BJ (cell line): ENCODE results near the gene MYOM1. TPM values are rescaled to one million over a fixed set of nuclear protein-coding genes. Genes with fewer than 3 reads are reported as not detected.
A peak's percentile ranks its signal among the peaks of the same experiment; 100 is the strongest.

ENCODE experiments used
- CTCF ChIA-PET: fragments of 350-600 bp; formaldehyde crosslinking; extraction: SDS; loops from one replicate; lab custom pipeline; 2021; ENCODE audit warnings: antibody characterized with exemption, inconsistent platforms; lab: Yijun Ruan, JAX
- POLR2A ChIA-PET: fragments of 300-600 bp; sonication (Branson Sonifier 250); formaldehyde crosslinking; extraction: SDS; loops from one replicate; lab custom pipeline; 2021; ENCODE audit warnings: antibody characterized with exemption; lab: Charles Lee
- DNase-seq: peaks from one replicate; pipeline ENCODE4 v3.0.0-alpha.2; 2011; ENCODE audit warnings: low read depth
- H3K27me3 ChIP-seq: 2 replicates; pipeline ENCODE4 v1.6.0; 2011; ENCODE audit warnings: low read length; ENCODE audit not compliant: control insufficient read depth, insufficient read depth
- H3K36me3 ChIP-seq: 2 replicates; pipeline ENCODE4 v1.5.1; 2011; ENCODE audit warnings: low read length; ENCODE audit not compliant: control insufficient read depth, insufficient read depth
- H3K4me3 ChIP-seq: 2 replicates; pipeline ENCODE4 v1.5.1; 2011; ENCODE audit warnings: low read depth, mild to moderate bottlenecking, control low read depth, low read length
- CTCF ChIP-seq: IDR thresholded peaks from 2 replicates; pipeline ENCODE4 v1.5.1; 2011; ENCODE audit warnings: low read depth, mild to moderate bottlenecking, control low read depth, inconsistent platforms, low read length, moderate library complexity; ENCODE audit not compliant: insufficient read depth
- polyA plus RNA-seq: library from polyadenylated mRNA; depleted of rRNA; stranded (reverse); fragments of >200 nt; gene quantifications from 2 replicates; pipeline ENCODE4 v1.2.3, GENCODE V29; 2011

MYOM1 gene
- polyA plus RNA-seq, 1 experiment: 0.48 TPM

GRCh38 chr18:3062798-3063680 is 156.7 kb downstream of the MYOM1 start:
- POLR2A ChIA-PET: no interaction called here
- Histone ChIP-seq H3K36me3 (no peaks in the 10 kb centered on the region), H3K27me3 (no peaks in the 10 kb centered on the region), H3K4me3 (no peak overlapping the region)
- no peak for DNase-seq
- CTCF ChIA-PET: interaction anchor here (0.6 to 5.6 kb wide), 45 partner anchors 8 to 183 kb away, joined by 3 to 47 read pairs (median 3); no protein-coding TSS in a partner anchor
- TF ChIP-seq CTCF: peak; percentile 90

DNA sequence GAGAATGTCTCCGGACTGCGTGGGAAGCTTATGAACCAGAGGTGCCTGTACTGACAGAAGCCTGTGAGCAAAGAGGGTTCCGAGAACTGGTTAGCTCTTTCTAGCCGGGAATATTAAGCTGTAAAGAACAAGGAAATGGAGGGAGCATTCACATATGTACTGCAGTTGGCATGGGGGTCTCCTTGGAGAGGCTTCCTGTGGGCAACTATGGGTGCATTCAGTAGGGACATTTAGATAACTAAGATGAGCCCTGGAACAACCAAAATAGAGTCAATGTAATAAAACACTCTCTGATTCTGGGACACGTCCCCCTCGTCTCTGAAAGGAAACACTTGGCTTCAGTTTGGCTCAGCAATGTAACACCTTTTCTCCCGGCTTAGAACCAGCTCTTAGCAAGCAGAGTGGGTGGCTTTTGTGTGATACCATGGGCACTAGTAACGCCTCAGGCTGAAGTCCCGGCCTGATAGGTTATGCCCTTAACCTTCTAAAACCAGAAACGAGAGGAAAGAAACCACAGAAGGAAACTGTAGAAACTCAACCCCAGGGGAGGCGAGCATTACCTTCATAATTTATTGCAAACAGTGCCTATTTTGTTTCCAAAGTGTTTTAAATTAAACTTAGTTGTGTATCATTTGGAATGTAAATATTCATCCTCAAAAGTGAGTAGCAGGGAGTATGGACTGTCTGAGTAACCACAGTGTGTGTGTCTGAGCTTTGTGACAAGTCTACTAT is 158.0 kb downstream of the MYOM1 start:
- no peak for DNase-seq
- Histone ChIP-seq H3K27me3 (no peaks in the 10 kb centered on the region), H3K36me3 (no peaks in the 10 kb centered on the region), H3K4me3 (no peak overlapping the region)
- ChIA-PET POLR2A (no interaction called here), CTCF (interaction anchor here (0.7 to 5.6 kb wide), 21 partner anchors 8 to 137 kb away, joined by 3 to 47 read pairs (median 6); no protein-coding TSS in a partner anchor)
- no peak for TF ChIP-seq CTCF

DNA sequence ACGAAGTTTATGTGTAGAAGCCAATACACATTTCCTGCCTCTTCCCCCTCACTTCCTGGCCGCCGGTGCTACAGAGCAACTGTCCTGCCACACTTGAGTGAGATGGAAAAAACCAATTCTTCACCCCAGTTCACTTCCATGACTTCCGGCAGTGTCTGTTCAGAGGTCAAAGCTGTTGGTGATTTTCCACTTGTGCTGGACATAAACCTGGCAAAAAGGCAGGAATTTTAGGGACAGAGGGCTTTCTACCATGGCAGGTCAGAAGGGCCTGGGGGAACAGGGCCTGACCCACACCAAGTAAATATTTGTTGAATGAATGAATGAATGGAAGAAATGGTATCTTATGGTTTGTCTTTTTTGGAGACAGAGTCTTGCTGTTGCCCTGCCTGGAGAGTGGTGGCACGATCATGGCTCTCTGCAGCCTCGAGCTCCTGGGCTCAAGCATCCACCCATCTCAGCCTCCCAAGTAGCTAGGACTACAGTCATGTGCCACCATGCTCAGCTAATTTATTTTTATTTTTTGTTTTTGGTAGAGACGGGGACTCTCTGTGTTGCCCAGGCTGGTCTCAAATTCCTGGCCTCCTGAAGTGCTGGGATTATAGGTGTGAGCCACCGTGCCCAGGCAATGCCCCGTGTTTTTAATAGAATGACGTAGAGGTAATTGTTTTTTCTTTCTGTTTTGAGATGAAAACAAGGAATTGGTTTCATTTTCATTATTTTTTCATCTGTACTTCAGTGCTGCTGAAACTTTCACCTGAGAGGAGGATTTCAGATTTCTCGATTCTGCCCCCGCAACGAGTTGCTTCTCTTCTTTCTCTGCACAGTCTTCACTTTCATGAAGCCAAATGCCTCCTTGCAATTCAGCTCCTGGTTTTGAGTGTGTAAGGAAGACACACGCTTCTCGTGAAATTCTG is 158.8 kb downstream of the MYOM1 start:
- Histone ChIP-seq H3K4me3 (no peak overlapping the region), H3K36me3 (no peaks in the 10 kb centered on the region), H3K27me3 (no peaks in the 10 kb centered on the region)
- no peak for DNase-seq
- ChIA-PET POLR2A (no interaction called here), CTCF (interaction anchor here (0.6 to 5.6 kb wide), 6 partner anchors 13 to 128 kb away, joined by 3 to 47 read pairs (median 6); no protein-coding TSS in a partner anchor)
- no peak for TF ChIP-seq CTCF

DNA sequence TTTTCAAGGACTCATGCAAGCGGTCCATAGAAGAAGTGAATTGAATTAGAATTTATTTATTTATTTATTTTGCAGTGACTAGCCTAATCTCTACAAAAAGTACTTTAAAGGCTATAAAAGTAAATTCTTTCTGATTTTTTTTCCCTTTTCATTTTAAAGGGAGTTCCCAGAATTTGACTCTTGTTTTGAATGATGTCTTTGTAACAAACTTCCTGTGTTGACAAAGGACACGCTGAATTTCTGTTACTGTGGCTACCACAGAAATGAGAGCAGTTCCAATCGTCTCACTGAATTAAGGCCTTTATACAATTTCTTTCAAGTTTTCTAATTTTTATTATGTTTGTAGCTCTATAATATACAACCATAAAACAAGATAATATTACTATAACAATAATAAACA is 160.5 kb downstream of the MYOM1 start:
- POLR2A ChIA-PET: no interaction called here
- Histone ChIP-seq H3K27me3 (no peaks in the 10 kb centered on the region), H3K4me3 (no peak overlapping the region), H3K36me3 (no peaks in the 10 kb centered on the region)
- no peak for DNase-seq
- no peak for TF ChIP-seq CTCF
- CTCF ChIA-PET: interaction anchor here (0.6 kb wide), 1 partner anchor 16 kb away, joined by 3 read pairs; no protein-coding TSS in a partner anchor
